22Rv1 (cell line): Measurements from ENCODE around the gene COMTD1.

Experiments used
- CTCF ChIP-seq: fragments of 450-650 bp; IDR thresholded peaks from 2 replicates; pipeline ENCODE4 v1.5.1; 2017; ENCODE audit warnings: mild to moderate bottlenecking
- ZFX ChIP-seq: fragments of 450-650 bp; IDR thresholded peaks from 2 replicates; pipeline ENCODE4 v1.6.1; 2017; ENCODE audit warnings: antibody characterized with exemption, borderline replicate concordance

- TF ChIP-seq CTCF = no peak
- no peak for TF ChIP-seq ZFX
Observed at GRCh38 chr10:75231672-75232581, 3.8 kb downstream of the COMTD1 start.
